DND-41 (cell line): ENCODE results near the gene SOST.

Experiments used
- ATAC-seq: fragments of 200-7000 bp; cut with Tn5 transposase; 3 replicates; pipeline ENCODE4 v1.9.1; 2021; ENCODE audit warnings: low read depth; ENCODE audit not compliant: insufficient read depth
- DNase-seq: peaks from one replicate; pipeline ENCODE4 v3.0.0-alpha.2; 2020
- H2AFZ ChIP-seq: 2 replicates; pipeline ENCODE4 v1.6.0; 2012; ENCODE audit warnings: low read depth, low read length
- H3K27ac ChIP-seq: 2 replicates; pipeline ENCODE4 v1.5.1; 2012; ENCODE audit warnings: low read length, inconsistent platforms
- H3K27me3 ChIP-seq: fragments of 200-600 bp; sonication (generic); 2 replicates; pipeline ENCODE4 v1.6.0; 2012; ENCODE audit warnings: low read length, mild to moderate bottlenecking, inconsistent platforms; ENCODE audit not compliant: insufficient read depth, poor library complexity
- H3K36me3 ChIP-seq: 2 replicates; pipeline ENCODE4 v1.5.1; 2012; ENCODE audit warnings: low read length, inconsistent platforms; ENCODE audit not compliant: insufficient read depth
- H3K4me1 ChIP-seq: 2 replicates; pipeline ENCODE4 v1.5.1; 2012; ENCODE audit warnings: mild to moderate bottlenecking, low read length; ENCODE audit not compliant: insufficient read depth
- H3K4me2 ChIP-seq: 2 replicates; pipeline ENCODE4 v1.6.0; 2012; ENCODE audit warnings: mild to moderate bottlenecking, moderate library complexity, low read length, inconsistent platforms; ENCODE audit not compliant: insufficient read depth
- H3K4me3 ChIP-seq, 2 experiments: fragments of 200-600 bp in 1 of 2; shearing (Covaris generic) in 1 of 2; 2 replicates each; pipeline ENCODE4 v1.5.1; 2012 to 2016; ENCODE audit warnings: inconsistent platforms in 2 of 2, low read length in 2 of 2, mild to moderate bottlenecking in 2 of 2, low read depth in 1 of 2, moderate library complexity in 1 of 2
- H3K79me2 ChIP-seq: 2 replicates; pipeline ENCODE4 v1.6.0; 2012; ENCODE audit warnings: low read length, inconsistent platforms; ENCODE audit not compliant: insufficient read depth
- H3K9ac ChIP-seq: 2 replicates; pipeline ENCODE4 v1.6.0; 2012; ENCODE audit warnings: low read depth, mild to moderate bottlenecking, inconsistent platforms, low read length, moderate library complexity
- H3K9me3 ChIP-seq: 2 replicates; pipeline ENCODE4 v1.5.1; 2012; ENCODE audit warnings: low read length, moderate library complexity, mild to moderate bottlenecking, inconsistent platforms; ENCODE audit not compliant: insufficient read depth, severe bottlenecking
- H4K20me1 ChIP-seq: 2 replicates; pipeline ENCODE4 v1.6.0; 2012; ENCODE audit warnings: low read length; ENCODE audit not compliant: insufficient read depth
- EZH2 ChIP-seq: IDR thresholded peaks from 3 replicates; pipeline ENCODE4 v1.6.1; 2012; ENCODE audit warnings: borderline replicate concordance, low read depth, mild to moderate bottlenecking, moderate library complexity, low read length, inconsistent platforms; ENCODE audit not compliant: severe bottlenecking
- TF ChIP-seq, protein P1 (sequence below): IDR thresholded peaks from 2 replicates; pipeline ENCODE4 v1.5.1; 2012; ENCODE audit warnings: borderline replicate concordance, low read length, moderate library complexity, mild to moderate bottlenecking; ENCODE audit not compliant: poor library complexity, severe bottlenecking; ENCODE audit errors: extremely low read depth

The SOST gene

GRCh38 chr17:43788540-43788939 is 29.9 kb upstream of the SOST start:
- Histone ChIP-seq H3K9me3 (no peaks in the 10 kb centered on the region), H4K20me1 (no peaks in the 10 kb centered on the region), H3K9ac (no peak overlapping the region), H3K27ac (no peak overlapping the region), H3K4me3 (no peak overlapping the region), H3K36me3 (no peaks in the 10 kb centered on the region), H3K4me2 (no peak overlapping the region), H3K4me1 (no peaks in the 10 kb centered on the region), H3K27me3 (peaks cover 3% of the 10 kb centered on the region), H2AFZ (no peak overlapping the region), H3K79me2 (no peaks in the 10 kb centered on the region)
- no peak for TF ChIP-seq EZH2
- TF ChIP-seq, protein P1, sequence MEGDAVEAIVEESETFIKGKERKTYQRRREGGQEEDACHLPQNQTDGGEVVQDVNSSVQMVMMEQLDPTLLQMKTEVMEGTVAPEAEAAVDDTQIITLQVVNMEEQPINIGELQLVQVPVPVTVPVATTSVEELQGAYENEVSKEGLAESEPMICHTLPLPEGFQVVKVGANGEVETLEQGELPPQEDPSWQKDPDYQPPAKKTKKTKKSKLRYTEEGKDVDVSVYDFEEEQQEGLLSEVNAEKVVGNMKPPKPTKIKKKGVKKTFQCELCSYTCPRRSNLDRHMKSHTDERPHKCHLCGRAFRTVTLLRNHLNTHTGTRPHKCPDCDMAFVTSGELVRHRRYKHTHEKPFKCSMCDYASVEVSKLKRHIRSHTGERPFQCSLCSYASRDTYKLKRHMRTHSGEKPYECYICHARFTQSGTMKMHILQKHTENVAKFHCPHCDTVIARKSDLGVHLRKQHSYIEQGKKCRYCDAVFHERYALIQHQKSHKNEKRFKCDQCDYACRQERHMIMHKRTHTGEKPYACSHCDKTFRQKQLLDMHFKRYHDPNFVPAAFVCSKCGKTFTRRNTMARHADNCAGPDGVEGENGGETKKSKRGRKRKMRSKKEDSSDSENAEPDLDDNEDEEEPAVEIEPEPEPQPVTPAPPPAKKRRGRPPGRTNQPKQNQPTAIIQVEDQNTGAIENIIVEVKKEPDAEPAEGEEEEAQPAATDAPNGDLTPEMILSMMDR: no peak
- ATAC-seq (no peak), DNase-seq (no peak)

- DNase-seq (no peak), ATAC-seq (no peak)
- no peaks in the 10 kb centered on the region for H3K4me1 ChIP-seq
- no peaks in the 10 kb centered on the region for H4K20me1 ChIP-seq
- no peak for TF ChIP-seq EZH2
- TF ChIP-seq, protein P1: no peak
- no peak overlapping the region for H3K27ac ChIP-seq
- no peak overlapping the region for H3K9ac ChIP-seq
- H2AFZ ChIP-seq: no peak overlapping the region
- H3K27me3 ChIP-seq: peaks cover 10% of the 10 kb centered on the region
- no peaks in the 10 kb centered on the region for H3K36me3 ChIP-seq
- H3K9me3 ChIP-seq: no peaks in the 10 kb centered on the region
- no peaks in the 10 kb centered on the region for H3K79me2 ChIP-seq
- no peak overlapping the region for H3K4me3 ChIP-seq
- no peak overlapping the region for H3K4me2 ChIP-seq
Measured at GRCh38 chr17:43787728-43788127, 29.1 kb upstream of the SOST start.

- no peak for TF ChIP-seq EZH2
- TF ChIP-seq, protein P1: no peak
- DNase-seq: no peak
- no peak overlapping the region for H3K9ac ChIP-seq
- H3K27me3 ChIP-seq: peaks cover 22% of the 10 kb centered on the region
- no peaks in the 10 kb centered on the region for H4K20me1 ChIP-seq
- no peak overlapping the region for H3K4me2 ChIP-seq
- no peaks in the 10 kb centered on the region for H3K36me3 ChIP-seq
- H3K79me2 ChIP-seq: no peaks in the 10 kb centered on the region
- no peak for ATAC-seq
- no peak overlapping the region for H2AFZ ChIP-seq
- H3K27ac ChIP-seq: no peak overlapping the region
- no peak overlapping the region for H3K4me3 ChIP-seq
- H3K4me1 ChIP-seq: no peaks in the 10 kb centered on the region
- H3K9me3 ChIP-seq: no peaks in the 10 kb centered on the region
Measured at GRCh38 chr17:43784628-43785101, 26.1 kb upstream of the SOST start.

DNA sequence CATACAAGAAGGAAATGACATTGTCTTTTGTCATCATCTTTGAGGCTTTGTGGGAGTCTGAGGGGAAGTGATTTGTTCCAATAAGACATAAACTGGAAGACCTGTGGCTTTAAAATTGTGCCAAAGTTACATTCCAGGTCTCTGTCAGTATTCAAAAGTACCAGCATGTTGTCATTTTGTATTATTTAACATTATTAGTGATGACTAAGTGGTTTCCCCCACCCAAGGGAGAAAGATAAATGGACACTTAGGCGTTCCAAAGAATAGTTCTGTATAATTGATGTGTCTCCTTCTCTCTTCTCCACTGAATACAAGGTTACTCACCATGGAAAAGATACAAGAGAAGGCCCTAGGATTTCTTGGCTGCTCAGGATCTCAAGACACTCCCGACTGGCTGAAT is 25.5 kb upstream of the SOST start:
- Histone ChIP-seq H3K27ac (no peak overlapping the region), H3K79me2 (no peaks in the 10 kb centered on the region), H3K4me3 (no peak overlapping the region), H3K4me1 (no peaks in the 10 kb centered on the region), H3K36me3 (no peaks in the 10 kb centered on the region), H3K9ac (no peak overlapping the region), H3K27me3 (peaks cover 24% of the 10 kb centered on the region), H3K4me2 (no peak overlapping the region), H4K20me1 (no peaks in the 10 kb centered on the region), H3K9me3 (no peaks in the 10 kb centered on the region), H2AFZ (no peak overlapping the region)
- no peak for DNase-seq
- ATAC-seq: no peak
- no peak for TF ChIP-seq EZH2
- TF ChIP-seq, protein P1: no peak
